ENCODE measurements around the gene DIP2C. TPM values are rescaled to one million over a fixed set of nuclear protein-coding genes. Genes with fewer than 3 reads are reported as not detected.

The DIP2C gene
- total RNA-seq, 2 donors from 2014 or later, result 13.0 to 13.7 TPM

- no peak for TF ChIP-seq CTCF (conservative IDR thresholded peaks at IDR 0.05)
- Mint-ChIP-seq H3K27me3 (ENCODE audit: insufficient read depth) (no peaks in the 10 kb centered on the region), H3K4me1 (peaks cover 4% of the 10 kb centered on the region), H3K4me3 (no peak overlapping the region), H3K27ac (no peak overlapping the region), H3K36me3 (ENCODE audit: low read depth) (peaks cover 24% of the 10 kb centered on the region), H3K9me3 (peaks cover 4% of the 10 kb centered on the region)
- H3K9me3 ChIP-seq (ENCODE audit: control insufficient read depth, low read length), result peaks cover 14% of the 10 kb centered on the region
- H3K36me3 ChIP-seq (ENCODE audit: control insufficient read depth, insufficient read depth, low read length), result peaks cover 31% of the 10 kb centered on the region
- no peak for DNase-seq
- H3K9ac ChIP-seq (ENCODE audit: extremely low read depth, low read length, poor library complexity, severe bottlenecking), result no peak overlapping the region
- 89 to 100% methylated on average over 3 of the region's 3 CpGs for WGBS, 2 experiments (ENCODE audit: insufficient coverage in 1 of 2, insufficient read length in 1 of 2)
- peak overlapping the region; percentile 88 for H3K27ac ChIP-seq (ENCODE audit: low read depth, low read length)
- no peaks in the 10 kb centered on the region for H3K27me3 ChIP-seq (ENCODE audit: control insufficient read depth, insufficient read depth, low read length, poor library complexity, severe bottlenecking)
- no peaks in the 10 kb centered on the region for H3K4me1 ChIP-seq (ENCODE audit: control insufficient read depth, insufficient read depth, low read length)
- H3K4me3 ChIP-seq (ENCODE audit: low read length), result no peak overlapping the region
These were observed 315.1 kb downstream of the DIP2C start for GRCh38 chr10:374354-374753.

GRCh38 chr10:373526-374309 lies 315.8 kb downstream of the DIP2C start:
- no peak for TF ChIP-seq CTCF (conservative IDR thresholded peaks at IDR 0.05)
- Mint-ChIP-seq H3K9me3 (peaks cover 4% of the 10 kb centered on the region), H3K4me3 (no peak overlapping the region), H3K36me3 (ENCODE audit: low read depth) (peaks cover 30% of the 10 kb centered on the region), H3K27ac (peak overlapping the region; percentile 78), H3K27me3 (ENCODE audit: insufficient read depth) (no peaks in the 10 kb centered on the region), H3K4me1 (peaks cover 4% of the 10 kb centered on the region)
- H3K9me3 ChIP-seq (ENCODE audit: control insufficient read depth, low read length), result peaks cover 14% of the 10 kb centered on the region
- peaks cover 35% of the 10 kb centered on the region for H3K36me3 ChIP-seq (ENCODE audit: control insufficient read depth, insufficient read depth, low read length)
- DNase-seq, result no peak
- no peaks in the 10 kb centered on the region for H3K27me3 ChIP-seq (ENCODE audit: control insufficient read depth, insufficient read depth, low read length, poor library complexity, severe bottlenecking)
- WGBS, 2 experiments (ENCODE audit: insufficient coverage in 1 of 2, insufficient read length in 1 of 2), result 82 to 84% methylated on average over 5 to 8 of the region's 8 CpGs
- H3K4me1 ChIP-seq (ENCODE audit: control insufficient read depth, insufficient read depth, low read length), result no peaks in the 10 kb centered on the region
- H3K4me3 ChIP-seq (ENCODE audit: low read length), result no peak overlapping the region
- peak overlapping the region; percentile 88 for H3K27ac ChIP-seq (ENCODE audit: low read depth, low read length)
- H3K9ac ChIP-seq (ENCODE audit: extremely low read depth, low read length, poor library complexity, severe bottlenecking), result no peak overlapping the region

- no peak overlapping the region for H3K4me3 Mint-ChIP-seq
- no peak for DNase-seq
- peaks cover 4% of the 10 kb centered on the region for H3K4me1 Mint-ChIP-seq
- peaks cover 28% of the 10 kb centered on the region for H3K36me3 Mint-ChIP-seq (ENCODE audit: low read depth)
- H3K27me3 ChIP-seq (ENCODE audit: control insufficient read depth, insufficient read depth, low read length, poor library complexity, severe bottlenecking), result no peaks in the 10 kb centered on the region
- H3K9ac ChIP-seq (ENCODE audit: extremely low read depth, low read length, poor library complexity, severe bottlenecking), result no peak overlapping the region
- peaks cover 4% of the 10 kb centered on the region for H3K9me3 Mint-ChIP-seq
- peaks cover 14% of the 10 kb centered on the region for H3K9me3 ChIP-seq (ENCODE audit: control insufficient read depth, low read length)
- H3K27me3 Mint-ChIP-seq (ENCODE audit: insufficient read depth), result no peaks in the 10 kb centered on the region
- no peak for TF ChIP-seq CTCF (conservative IDR thresholded peaks at IDR 0.05)
- no peaks in the 10 kb centered on the region for H3K4me1 ChIP-seq (ENCODE audit: control insufficient read depth, insufficient read depth, low read length)
- H3K27ac ChIP-seq (ENCODE audit: low read depth, low read length), result peak overlapping the region; percentile 88
- no peak overlapping the region for H3K4me3 ChIP-seq (ENCODE audit: low read length)
- peaks cover 31% of the 10 kb centered on the region for H3K36me3 ChIP-seq (ENCODE audit: control insufficient read depth, insufficient read depth, low read length)
- 83 to 88% methylated on average over 3 to 4 of the region's 4 CpGs for WGBS, 2 experiments (ENCODE audit: insufficient coverage in 1 of 2, insufficient read length in 1 of 2)
- no peak overlapping the region for H3K27ac Mint-ChIP-seq
These were observed 316.5 kb downstream of the DIP2C start for GRCh38 chr10:373015-373414.
